Effector memory CD4-positive, alpha-beta T cell (primary cell): ENCODE results near the gene CDH23.

ENCODE experiments used
- DNase-seq, 3 donors: peaks; one replicate each; pipeline ENCODE4 v3.0.0-alpha.2; 2020
- H3K27ac ChIP-seq: 2 replicates; pipeline ENCODE4 v1.7.0; 2013; ENCODE audit warnings: mild to moderate bottlenecking, low read length, moderate library complexity; ENCODE audit not compliant: insufficient read depth, poor library complexity, severe bottlenecking
- H3K27me3 ChIP-seq: replicated peaks from 2 replicates; pipeline ENCODE4 v1.7.0; 2013; ENCODE audit warnings: mild to moderate bottlenecking, low read length; ENCODE audit not compliant: insufficient read depth, control insufficient read depth, poor library complexity, severe bottlenecking
- H3K36me3 ChIP-seq: 2 replicates; pipeline ENCODE4 v1.7.0; 2013; ENCODE audit warnings: mild to moderate bottlenecking, low read length, moderate library complexity; ENCODE audit not compliant: control insufficient read depth, insufficient read depth
- H3K4me1 ChIP-seq: 2 replicates; pipeline ENCODE4 v1.7.0; 2013; ENCODE audit warnings: low read length, mild to moderate bottlenecking; ENCODE audit not compliant: control insufficient read depth, insufficient read depth, poor library complexity, severe bottlenecking
- H3K4me3 ChIP-seq: 2 replicates; pipeline ENCODE4 v1.7.0; 2013; ENCODE audit warnings: low read length, low read depth, mild to moderate bottlenecking; ENCODE audit not compliant: insufficient read depth, poor library complexity, severe bottlenecking
- H3K9me3 ChIP-seq: 2 replicates; pipeline ENCODE4 v1.7.0; 2013; ENCODE audit warnings: mild to moderate bottlenecking, low read length, moderate library complexity; ENCODE audit not compliant: control insufficient read depth

Gene CDH23

GRCh38 chr10:71703577-71703976, 306.9 kb downstream of the CDH23 start:
- DNase-seq: no peak
- H3K36me3 ChIP-seq: no peaks in the 10 kb centered on the region
- H3K27ac ChIP-seq: no peak overlapping the region
- peaks cover 13% of the 10 kb centered on the region for H3K4me1 ChIP-seq
- no peak overlapping the region for H3K4me3 ChIP-seq
- H3K9me3 ChIP-seq: no peaks in the 10 kb centered on the region
- no peaks in the 10 kb centered on the region for H3K27me3 ChIP-seq

- H3K4me1 ChIP-seq: peaks cover 14% of the 10 kb centered on the region
- H3K9me3 ChIP-seq: no peaks in the 10 kb centered on the region
- no peak for DNase-seq
- H3K4me3 ChIP-seq: no peak overlapping the region
- no peak overlapping the region for H3K27ac ChIP-seq
- H3K36me3 ChIP-seq: no peaks in the 10 kb centered on the region
- H3K27me3 ChIP-seq: no peaks in the 10 kb centered on the region
These were observed 308.1 kb downstream of the CDH23 start for GRCh38 chr10:71704816-71705215.

- H3K4me3 ChIP-seq: no peak overlapping the region
- no peaks in the 10 kb centered on the region for H3K9me3 ChIP-seq
- DNase-seq: no peak
- no peaks in the 10 kb centered on the region for H3K36me3 ChIP-seq
- no peak overlapping the region for H3K27ac ChIP-seq
- H3K27me3 ChIP-seq: no peaks in the 10 kb centered on the region
- peaks cover 14% of the 10 kb centered on the region for H3K4me1 ChIP-seq
These were observed 308.9 kb downstream of the CDH23 start for GRCh38 chr10:71705582-71705981.

GRCh38 chr10:71706216-71707121, 309.7 kb downstream of the CDH23 start:
- peaks cover 14% of the 10 kb centered on the region for H3K4me1 ChIP-seq
- no peaks in the 10 kb centered on the region for H3K27me3 ChIP-seq
- H3K4me3 ChIP-seq: no peak overlapping the region
- H3K27ac ChIP-seq: no peak overlapping the region
- DNase-seq: no peak
- H3K36me3 ChIP-seq: no peaks in the 10 kb centered on the region
- no peaks in the 10 kb centered on the region for H3K9me3 ChIP-seq

GRCh38 chr10:71707240-71707789, 310.6 kb downstream of the CDH23 start:
- Histone ChIP-seq H3K4me3 (no peak overlapping the region), H3K27me3 (no peaks in the 10 kb centered on the region), H3K9me3 (no peaks in the 10 kb centered on the region), H3K27ac (no peak overlapping the region), H3K36me3 (no peaks in the 10 kb centered on the region), H3K4me1 (peaks cover 16% of the 10 kb centered on the region)
- DNase-seq: no peak

- DNase-seq: peak; percentile 25 to 42 (median 36)
- H3K4me3 ChIP-seq: no peak overlapping the region
- no peaks in the 10 kb centered on the region for H3K36me3 ChIP-seq
- no peaks in the 10 kb centered on the region for H3K27me3 ChIP-seq
- H3K4me1 ChIP-seq: peaks cover 25% of the 10 kb centered on the region
- no peaks in the 10 kb centered on the region for H3K9me3 ChIP-seq
- H3K27ac ChIP-seq: no peak overlapping the region
These were observed 311.6 kb downstream of the CDH23 start for GRCh38 chr10:71708301-71708703.

GRCh38 chr10:71708897-71709882, 312.5 kb downstream of the CDH23 start:
- H3K36me3 ChIP-seq: no peaks in the 10 kb centered on the region
- H3K27ac ChIP-seq: no peak overlapping the region
- DNase-seq: no peak
- no peak overlapping the region for H3K4me3 ChIP-seq
- H3K27me3 ChIP-seq: no peaks in the 10 kb centered on the region
- peaks cover 34% of the 10 kb centered on the region for H3K4me1 ChIP-seq
- H3K9me3 ChIP-seq: no peaks in the 10 kb centered on the region

- peaks cover 47% of the 10 kb centered on the region for H3K4me1 ChIP-seq
- no peaks in the 10 kb centered on the region for H3K27me3 ChIP-seq
- no peaks in the 10 kb centered on the region for H3K9me3 ChIP-seq
- DNase-seq: no peak
- H3K27ac ChIP-seq: no peak overlapping the region
- no peak overlapping the region for H3K4me3 ChIP-seq
- H3K36me3 ChIP-seq: no peaks in the 10 kb centered on the region
These were observed 313.8 kb downstream of the CDH23 start for GRCh38 chr10:71710519-71710918.

- DNase-seq: no peak
- H3K27ac ChIP-seq: no peak overlapping the region
- no peaks in the 10 kb centered on the region for H3K36me3 ChIP-seq
- H3K27me3 ChIP-seq: no peaks in the 10 kb centered on the region
- no peaks in the 10 kb centered on the region for H3K9me3 ChIP-seq
- no peak overlapping the region for H3K4me3 ChIP-seq
- peaks cover 53% of the 10 kb centered on the region for H3K4me1 ChIP-seq
These were observed 314.4 kb downstream of the CDH23 start for GRCh38 chr10:71711052-71711623.
